Iris pigment epithelial cell (primary cell): ENCODE measurements around the gene GSTM5.
A peak's percentile ranks its signal among the peaks of the same experiment; 100 is the strongest.
"Not testable (repeated sequence)": the region's sequence is repeated elsewhere in the genome, so short reads cannot be mapped to it uniquely, and the experiment has no call there.

Experiments used
- DNase-seq: peaks from one replicate; pipeline ENCODE4 v3.0.0-alpha.2; 2011; ENCODE audit warnings: low read depth

Gene GSTM5

GRCh38 chr1:109697066-109697465 is 15.0 kb upstream of the GSTM5 start:
- DNase-seq = no peak

GRCh38 chr1:109697861-109698260 is 14.2 kb upstream of the GSTM5 start:
- not testable (repeated sequence) for DNase-seq

GRCh38 chr1:109702940-109703339 is 9.1 kb upstream of the GSTM5 start:
- DNase-seq = not testable (repeated sequence)

- DNase-seq = no peak
These were observed 7.9 kb upstream of the GSTM5 start for GRCh38 chr1:109704173-109704572.

DNA sequence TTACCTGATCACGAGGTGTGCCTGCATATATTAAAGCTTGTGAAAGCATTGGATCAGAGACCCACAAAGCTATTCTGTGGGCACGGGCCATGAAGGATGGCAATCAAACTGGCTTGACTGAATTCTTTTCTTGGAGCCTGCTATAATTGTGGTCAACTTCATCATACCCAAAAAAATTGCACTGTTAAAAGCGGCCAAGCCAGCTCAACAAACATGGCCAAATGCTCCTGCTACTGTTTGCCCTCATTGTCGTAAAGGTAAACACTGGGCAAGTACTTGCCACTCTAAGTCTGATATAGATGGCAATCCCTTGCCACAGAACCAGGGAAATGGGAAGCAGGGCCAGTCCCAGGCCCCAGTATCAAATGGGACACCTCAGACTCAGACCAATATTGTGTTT is 6.6 kb upstream of the GSTM5 start:
- DNase-seq = no peak

DNA sequence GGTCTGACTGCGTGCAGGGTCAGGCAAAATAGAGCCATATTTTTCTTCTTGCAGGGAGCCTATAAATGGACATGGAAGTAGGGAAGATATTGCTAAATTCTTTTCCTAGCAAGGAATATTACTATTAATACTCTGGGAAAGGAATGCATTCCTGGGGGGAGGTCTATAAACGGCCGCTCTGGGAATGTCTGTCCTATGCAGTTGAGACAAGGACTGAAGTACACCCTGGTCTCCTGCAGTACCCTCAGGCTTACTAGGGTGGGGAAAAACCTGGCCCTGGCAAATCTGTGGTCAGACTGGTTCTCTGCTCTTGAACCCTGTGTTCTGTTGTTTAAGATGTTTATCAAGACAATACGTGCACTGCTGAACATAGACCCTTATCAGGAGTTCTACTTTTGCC is 3.1 kb upstream of the GSTM5 start:
- DNase-seq = not testable (repeated sequence)

GRCh38 chr1:109709822-109710221 is 2.2 kb upstream of the GSTM5 start:
- DNase-seq = not testable (repeated sequence)

DNA sequence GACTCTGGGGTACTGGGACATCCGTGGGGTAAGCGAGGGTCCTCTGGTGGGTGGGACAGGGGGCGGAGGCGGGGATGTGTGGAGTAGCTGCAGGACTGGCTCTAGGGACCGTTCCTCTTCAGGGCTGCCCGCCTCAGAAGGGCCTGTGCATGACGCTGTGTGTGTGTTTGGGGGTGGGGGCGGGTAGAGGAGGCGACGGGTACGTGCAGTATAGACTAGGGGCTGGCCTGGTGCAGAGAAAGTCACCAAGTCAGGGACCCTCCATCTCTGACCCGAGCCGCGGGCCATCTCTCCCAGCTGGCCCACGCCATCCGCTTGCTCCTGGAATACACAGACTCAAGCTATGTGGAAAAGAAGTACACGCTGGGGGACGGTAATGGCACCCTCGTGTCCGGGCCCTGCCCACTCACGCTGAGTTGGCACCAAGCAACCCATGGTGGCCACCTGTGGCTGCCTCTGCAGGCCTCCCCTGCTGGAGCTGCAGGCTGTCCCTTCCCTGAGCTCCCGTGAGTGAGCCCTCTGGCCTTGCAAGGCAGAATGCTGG is 342 bp downstream of the GSTM5 start:
- no peak for DNase-seq

DNA sequence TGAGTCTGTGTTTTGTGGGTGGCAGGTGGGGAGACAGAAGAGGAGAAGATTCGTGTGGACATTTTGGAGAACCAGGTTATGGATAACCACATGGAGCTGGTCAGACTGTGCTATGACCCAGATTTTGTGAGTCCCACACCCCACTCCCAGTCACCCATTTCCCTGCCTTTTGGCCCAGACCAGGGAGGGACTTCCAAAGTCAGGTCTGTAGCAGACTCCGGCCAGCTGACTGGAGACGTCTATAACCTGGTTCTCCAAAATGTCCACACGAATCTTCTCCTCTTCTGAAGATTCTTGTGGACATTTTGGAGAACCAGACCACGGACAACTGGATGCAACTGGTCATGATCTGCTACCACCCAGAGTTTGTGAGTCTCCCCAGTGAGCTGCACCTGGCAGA is 1.6 kb downstream of the GSTM5 start:
- no peak for DNase-seq

DNA sequence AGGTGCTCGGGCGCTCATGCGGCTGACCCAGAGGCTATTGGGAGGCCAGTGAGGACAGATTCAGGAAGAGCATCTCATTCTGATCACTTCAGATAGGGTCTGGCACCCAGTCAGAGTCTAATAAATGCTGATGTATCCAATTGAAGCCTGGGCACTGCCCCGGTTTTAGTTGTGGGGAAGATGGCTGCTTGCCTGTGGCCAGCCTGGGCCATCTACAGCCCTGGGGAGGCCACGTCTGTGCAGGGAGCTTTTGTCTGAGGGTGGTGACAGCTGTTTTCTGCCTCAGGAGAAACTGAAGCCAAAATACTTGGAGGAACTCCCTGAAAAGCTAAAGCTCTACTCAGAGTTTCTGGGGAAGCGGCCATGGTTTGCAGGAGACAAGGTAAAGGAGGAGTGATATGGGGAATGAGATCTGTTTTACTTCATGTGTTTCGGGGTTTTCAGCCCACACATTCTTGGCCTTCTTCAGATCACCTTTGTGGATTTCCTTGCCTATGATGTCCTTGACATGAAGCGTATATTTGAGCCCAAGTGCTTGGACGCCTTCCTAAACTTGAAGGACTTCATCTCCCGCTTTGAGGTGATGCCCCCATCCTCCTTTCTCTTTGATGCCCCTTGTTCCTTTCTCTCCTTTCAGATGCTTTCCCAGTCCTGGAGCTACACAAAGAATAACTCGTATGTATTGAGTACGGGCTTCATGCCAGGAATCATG is 2.8 kb downstream of the GSTM5 start:
- no peak for DNase-seq

GRCh38 chr1:109716121-109716520 is 4.1 kb downstream of the GSTM5 start:
- DNase-seq = no peak

DNA sequence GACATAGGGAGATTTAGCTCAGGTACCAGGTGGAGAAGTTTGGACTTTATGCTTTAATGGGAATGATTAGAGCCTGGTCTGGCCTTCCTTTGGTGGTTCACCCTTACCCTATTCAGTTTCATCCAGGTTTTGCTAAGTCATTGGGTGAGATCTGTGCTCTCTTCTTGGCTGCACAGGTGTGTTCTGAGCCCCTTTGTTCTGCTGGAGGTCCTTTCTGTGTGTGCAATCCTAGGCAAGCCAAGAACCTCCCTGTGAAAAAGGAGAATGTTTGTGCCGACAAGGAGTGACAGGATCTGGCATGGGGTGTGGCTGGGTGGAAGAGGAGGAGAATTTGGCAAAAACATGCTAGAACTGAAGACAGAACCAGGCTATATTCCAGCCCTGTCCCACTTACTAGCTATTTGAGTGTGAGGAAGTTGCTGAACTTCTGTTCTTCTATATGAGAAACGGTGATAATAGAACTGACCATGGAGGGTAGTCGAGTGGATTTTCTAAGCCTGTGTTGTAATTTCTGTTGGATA is 4.6 kb downstream of the GSTM5 start:
- DNase-seq = no peak

DNA sequence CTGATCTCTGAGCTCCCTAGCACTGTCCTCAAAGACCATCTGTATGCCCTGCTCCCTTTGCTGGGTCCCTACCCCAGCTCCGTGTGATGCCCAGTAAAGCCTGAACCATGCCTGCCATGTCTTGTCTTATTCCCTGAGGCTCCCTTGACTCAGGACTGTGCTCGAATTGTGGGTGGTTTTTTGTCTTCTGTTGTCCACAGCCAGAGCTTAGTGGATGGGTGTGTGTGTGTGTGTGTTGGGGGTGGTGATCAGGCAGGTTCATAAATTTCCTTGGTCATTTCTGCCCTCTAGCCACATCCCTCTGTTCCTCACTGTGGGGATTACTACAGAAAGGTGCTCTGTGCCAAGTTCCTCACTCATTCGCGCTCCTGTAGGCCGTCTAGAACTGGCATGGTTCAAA is 5.7 kb downstream of the GSTM5 start:
- no peak for DNase-seq

- DNase-seq = peak; percentile 15
These were observed 6.4 kb downstream of the GSTM5 start for GRCh38 chr1:109718495-109718894.

DNA sequence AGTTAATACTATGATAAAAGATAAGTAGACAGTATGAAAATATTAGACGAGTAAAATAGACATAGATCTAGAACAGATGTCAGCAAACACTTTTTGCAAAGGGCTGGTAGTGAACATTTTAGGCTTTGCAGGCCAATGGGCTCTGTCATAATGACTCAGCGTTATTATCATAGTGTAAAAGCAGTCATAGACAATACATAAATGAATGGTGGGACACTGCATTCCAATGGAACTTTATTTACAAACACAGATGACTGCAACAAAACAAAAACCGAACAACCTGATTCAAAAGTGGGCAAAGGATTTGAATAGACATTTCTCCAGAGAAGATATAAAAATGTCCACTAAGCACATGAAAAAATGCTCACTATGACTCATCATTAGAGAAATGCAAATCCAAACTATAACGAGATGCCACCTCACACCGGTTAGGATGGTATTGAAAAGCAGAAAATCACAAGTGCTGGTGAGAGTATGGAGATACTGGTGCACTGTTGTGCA is 7.3 kb downstream of the GSTM5 start:
- peak; percentile 52 for DNase-seq

GRCh38 chr1:109721042-109721441 is 9.0 kb downstream of the GSTM5 start:
- peak; percentile 45 for DNase-seq

GRCh38 chr1:109721971-109722370 is 9.9 kb downstream of the GSTM5 start:
- DNase-seq = no peak

GRCh38 chr1:109722908-109723691 is 11.0 kb downstream of the GSTM5 start:
- no peak for DNase-seq

DNA sequence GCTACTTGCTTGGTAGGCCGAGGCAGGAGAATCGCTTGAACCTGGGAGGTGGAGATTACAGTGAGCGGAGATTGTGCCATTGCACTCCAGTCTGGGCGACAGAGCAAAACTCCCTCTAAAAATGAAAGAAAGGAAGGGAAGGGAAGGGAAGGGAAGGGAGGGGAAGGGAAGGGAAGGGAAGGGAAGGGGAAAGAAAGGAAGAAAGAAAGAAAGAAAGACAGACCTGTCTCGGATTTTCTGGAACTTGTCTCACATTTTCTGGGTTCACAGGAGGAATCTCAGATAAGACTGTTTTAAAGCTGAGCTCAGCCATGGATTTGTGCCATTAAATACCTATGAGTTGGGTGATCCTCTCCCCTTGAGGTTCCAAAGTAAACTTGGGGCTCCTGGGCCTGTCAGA is 12.9 kb downstream of the GSTM5 start:
- DNase-seq = no peak

GRCh38 chr1:109725510-109725909 is 13.5 kb downstream of the GSTM5 start:
- no peak for DNase-seq

DNA sequence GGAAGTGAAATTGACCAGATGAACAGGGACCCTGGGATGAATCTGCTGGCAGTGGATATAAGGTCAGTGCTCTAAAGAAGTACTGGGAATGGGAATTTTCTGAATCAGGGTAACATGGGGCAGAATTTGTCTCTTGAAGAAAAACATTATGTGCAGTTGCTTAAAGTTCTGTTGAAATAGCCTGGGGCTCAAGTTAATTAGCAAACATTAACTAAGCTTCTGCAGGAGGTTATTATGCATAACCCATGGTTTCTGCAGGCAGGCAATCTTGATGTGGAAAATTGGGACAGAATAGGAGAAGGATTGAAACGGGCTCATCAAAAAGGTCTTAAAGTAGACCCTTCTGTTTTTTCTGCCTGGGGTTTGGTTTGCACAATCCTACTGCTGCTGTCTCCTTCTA is 14.0 kb downstream of the GSTM5 start:
- no peak for DNase-seq

GRCh38 chr1:109726728-109727373 is 14.8 kb downstream of the GSTM5 start:
- DNase-seq = no peak
